Smooth muscle cell (in vitro differentiated cells): Measurements from ENCODE around the gene PGGHG. TPM values are rescaled to one million over a fixed set of nuclear protein-coding genes. Genes with fewer than 3 reads are reported as not detected.

Source experiments
- DNase-seq: peaks from one replicate; lab custom pipeline; 2025; ENCODE audit not compliant: unreplicated experiment; lab: John Stamatoyannopoulos, UW
- H2AFZ ChIP-seq: fragments of 200-600 bp; sonication (generic); 2 replicates; pipeline ENCODE4 v1.6.0; 2016; ENCODE audit warnings: antibody characterized with exemption, low read depth, mild to moderate bottlenecking
- H3F3A ChIP-seq: fragments of 200-600 bp; sonication (generic); 2 replicates; pipeline ENCODE4 v1.6.0; 2017; ENCODE audit warnings: antibody characterized with exemption, low read depth
- H3K27ac ChIP-seq: fragments of 200-600 bp; sonication (generic); 2 replicates; pipeline ENCODE4 v1.5.1; 2016; ENCODE audit warnings: low read depth, mild to moderate bottlenecking
- H3K27me3 ChIP-seq: fragments of 200-600 bp; sonication (generic); 2 replicates; pipeline ENCODE4 v1.6.1; 2016; ENCODE audit warnings: low read depth, mild to moderate bottlenecking
- H3K36me3 ChIP-seq: fragments of 200-600 bp; sonication (generic); 2 replicates; pipeline ENCODE4 v1.5.1; 2016; ENCODE audit warnings: low read depth
- H3K4me1 ChIP-seq: fragments of 200-600 bp; sonication (generic); 2 replicates; pipeline ENCODE4 v1.5.1; 2016; ENCODE audit warnings: low read depth
- H3K4me2 ChIP-seq: fragments of 200-600 bp; sonication (generic); 2 replicates; pipeline ENCODE4 v1.6.0; 2016; ENCODE audit warnings: mild to moderate bottlenecking
- H3K4me3 ChIP-seq: fragments of 200-600 bp; sonication (generic); 2 replicates; pipeline ENCODE4 v1.5.1; 2016; ENCODE audit warnings: mild to moderate bottlenecking
- H3K79me2 ChIP-seq: fragments of 200-600 bp; sonication (generic); 2 replicates; pipeline ENCODE4 v1.6.0; 2016; ENCODE audit warnings: low read depth, mild to moderate bottlenecking
- H3K9ac ChIP-seq: fragments of 200-600 bp; sonication (generic); 2 replicates; pipeline ENCODE4 v1.6.0; 2016; ENCODE audit warnings: low read depth
- H3K9me3 ChIP-seq: fragments of 200-600 bp; sonication (generic); replicated peaks from 2 replicates; pipeline ENCODE4 v1.5.1; 2016; ENCODE audit warnings: low read depth
- H4K20me1 ChIP-seq: fragments of 200-600 bp; sonication (generic); 2 replicates; pipeline ENCODE4 v1.6.0; 2016; ENCODE audit warnings: low read depth
- CTCF ChIP-seq: fragments of 200-600 bp; sonication (generic); IDR thresholded peaks from 2 replicates; pipeline ENCODE4 v1.5.1; 2017; ENCODE audit warnings: borderline replicate concordance, mild to moderate bottlenecking, antibody characterized with exemption; ENCODE audit not compliant: insufficient read depth, poor library complexity, severe bottlenecking
- WGBS: methylation state at CpG from one replicate; pipeline ENCODE4 v1.1.7; 2016; ENCODE audit warnings: low lambda C conversion rate; 5-methylcytosine and 5-hydroxymethylcytosine counted together
- polyA plus RNA-seq: library from polyadenylated mRNA; unstranded; fragments of >200 nt; fragmentation: Nextera tagmentation; extraction: Ambion mirVana; gene quantifications from 2 replicates; pipeline ENCODE4 v1.2.1, GENCODE V29; 2016
- total RNA-seq: library from RNA; depleted of rRNA; stranded (reverse); fragments of >200 nt; gene quantifications from 2 replicates; pipeline ENCODE4 v1.2.3, GENCODE V29; 2014

PGGHG gene
- total and polyA plus RNA-seq, 2 experiments from 2014 or later, result 8.6 to 16.6 TPM

- no peak for DNase-seq
- Histone ChIP-seq H2AFZ (no peak overlapping the region), H3K36me3 (no peaks in the 10 kb centered on the region), H3F3A (peaks cover 6% of the 10 kb centered on the region), H3K27me3 (peaks cover 4% of the 10 kb centered on the region), H4K20me1 (no peaks in the 10 kb centered on the region), H3K4me3 (no peak overlapping the region), H3K9ac (no peak overlapping the region), H3K9me3 (no peaks in the 10 kb centered on the region), H3K79me2 (no peaks in the 10 kb centered on the region), H3K4me1 (peaks cover 43% of the 10 kb centered on the region), H3K4me2 (no peak overlapping the region), H3K27ac (no peak overlapping the region)
- 94% methylated on average over 6 of the region's 6 CpGs for WGBS
- no peak for TF ChIP-seq CTCF
Measured at GRCh38 chr11:337711-338110, 48.8 kb downstream of the PGGHG start.

DNA sequence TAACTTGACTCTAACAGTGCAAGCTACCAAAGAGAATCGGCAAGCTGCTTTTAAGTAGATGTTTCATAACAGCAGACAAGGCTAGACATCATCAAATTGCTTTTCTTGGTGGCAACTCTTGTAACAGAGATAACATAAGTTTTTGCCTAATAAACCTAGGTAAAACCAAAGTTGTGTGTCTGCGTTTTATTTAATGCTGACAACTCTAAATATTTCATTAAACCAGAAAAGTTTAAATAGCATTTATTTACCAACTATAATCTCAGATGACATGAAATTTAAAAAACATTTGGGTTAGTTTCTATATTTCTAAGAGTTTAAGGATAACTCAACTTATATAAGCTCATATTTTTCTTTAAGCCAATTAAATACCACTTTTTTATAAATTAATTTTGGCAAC, 51.0 kb downstream of the PGGHG start:
- no peak overlapping the region for H3K27ac ChIP-seq
- 90% methylated on average over 2 of the region's 2 CpGs for WGBS
- H3K4me2 ChIP-seq, result no peak overlapping the region
- no peak overlapping the region for H3K4me3 ChIP-seq
- no peaks in the 10 kb centered on the region for H3K79me2 ChIP-seq
- H3K27me3 ChIP-seq, result peaks cover 4% of the 10 kb centered on the region
- no peak overlapping the region for H2AFZ ChIP-seq
- no peaks in the 10 kb centered on the region for H4K20me1 ChIP-seq
- no peak for TF ChIP-seq CTCF
- H3K4me1 ChIP-seq, result peaks cover 27% of the 10 kb centered on the region
- H3K9me3 ChIP-seq, result no peaks in the 10 kb centered on the region
- DNase-seq, result no peak
- H3K9ac ChIP-seq, result no peak overlapping the region
- peaks cover 6% of the 10 kb centered on the region for H3F3A ChIP-seq
- no peaks in the 10 kb centered on the region for H3K36me3 ChIP-seq

DNA sequence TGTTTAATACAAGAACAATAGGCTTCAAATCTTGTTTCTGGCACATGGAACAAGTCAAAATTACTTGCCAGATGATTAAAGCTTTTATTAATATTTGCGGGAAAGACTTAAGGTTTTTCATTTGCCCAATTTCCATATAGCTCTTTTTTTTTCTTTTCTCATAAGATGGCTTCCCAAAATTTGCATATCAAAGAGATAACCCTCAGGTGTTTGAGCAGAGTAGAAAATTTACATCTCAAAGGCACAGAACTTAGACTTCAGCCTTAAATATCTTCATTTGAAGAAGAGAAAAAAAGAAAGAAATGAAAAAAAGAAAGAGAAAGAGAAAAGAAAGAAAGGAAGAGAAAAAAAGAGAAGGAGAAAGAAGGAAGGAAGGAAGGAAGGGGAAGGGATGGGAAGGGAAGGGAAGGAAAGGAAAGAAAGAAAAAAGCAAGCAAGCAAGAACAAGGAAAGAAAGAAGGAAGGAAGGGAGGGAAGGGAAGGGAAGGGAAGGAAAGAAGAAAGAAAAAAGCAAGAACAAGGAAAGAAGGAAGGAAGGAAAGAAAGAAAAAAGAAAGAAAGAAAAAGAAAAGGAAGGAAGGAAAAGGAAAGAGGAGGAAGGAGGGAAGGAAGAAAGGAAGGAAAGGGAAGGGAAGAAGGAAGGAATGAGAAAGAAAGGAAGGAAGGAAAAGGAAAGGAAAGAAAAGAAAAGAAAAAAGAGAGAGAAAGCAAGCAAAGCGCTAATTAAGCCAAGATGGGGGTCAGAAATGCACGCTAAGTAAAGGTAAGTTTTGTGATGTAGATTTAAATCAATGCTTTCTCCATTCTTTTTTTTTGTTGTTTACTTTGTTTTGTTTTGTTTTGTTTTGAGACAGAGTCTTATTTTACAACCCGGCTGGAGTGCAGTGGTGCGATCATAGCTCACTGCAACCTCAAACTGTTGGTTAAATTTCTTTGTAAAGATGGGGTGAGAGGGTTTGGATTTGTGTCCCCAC, 51.9 kb downstream of the PGGHG start:
- H3K4me1 ChIP-seq, result peaks cover 18% of the 10 kb centered on the region
- no peak overlapping the region for H3K27ac ChIP-seq
- no peak overlapping the region for H3K9ac ChIP-seq
- H2AFZ ChIP-seq, result no peak overlapping the region
- peaks cover 6% of the 10 kb centered on the region for H3F3A ChIP-seq
- H3K79me2 ChIP-seq, result no peaks in the 10 kb centered on the region
- peaks cover 4% of the 10 kb centered on the region for H3K27me3 ChIP-seq
- no peaks in the 10 kb centered on the region for H3K36me3 ChIP-seq
- no peak overlapping the region for H3K4me3 ChIP-seq
- H4K20me1 ChIP-seq, result no peaks in the 10 kb centered on the region
- WGBS, result 51% methylated on average over 5 of the region's 5 CpGs
- H3K9me3 ChIP-seq, result no peaks in the 10 kb centered on the region
- DNase-seq, result no peak
- TF ChIP-seq CTCF, result no peak
- H3K4me2 ChIP-seq, result no peak overlapping the region

- Histone ChIP-seq H3K9ac (no peak overlapping the region), H3F3A (peaks cover 6% of the 10 kb centered on the region), H3K27ac (peak overlapping the region; percentile 8), H3K4me1 (peaks cover 5% of the 10 kb centered on the region), H3K79me2 (no peaks in the 10 kb centered on the region), H3K27me3 (peaks cover 4% of the 10 kb centered on the region), H3K4me3 (no peak overlapping the region), H3K4me2 (no peak overlapping the region), H4K20me1 (no peaks in the 10 kb centered on the region), H3K36me3 (no peaks in the 10 kb centered on the region), H3K9me3 (no peaks in the 10 kb centered on the region), H2AFZ (peak overlapping the region; percentile 82)
- WGBS, result 86% methylated on average over 3 of the region's 3 CpGs
- TF ChIP-seq CTCF, result no peak
- no peak for DNase-seq
Measured at GRCh38 chr11:342328-342727, 53.4 kb downstream of the PGGHG start.
